Gastroesophageal sphincter (tissue), 4 donors: Measurements from ENCODE around the gene MAPK8IP2. TPM values are rescaled to one million over a fixed set of nuclear protein-coding genes. Genes with fewer than 3 reads are reported as not detected.
"Not testable (repeated sequence)": the region's sequence is repeated elsewhere in the genome, so short reads cannot be mapped to it uniquely, and the experiment has no call there.

Source experiments
- ATAC-seq: fragments of 150-250 bp; one replicate; pipeline ENCODE4 v1.9.1; 2016; ENCODE audit warnings: mild to moderate bottlenecking, moderate library complexity
- H3K27ac ChIP-seq, 4 donors: fragments of 200-600 bp; sonication (generic) in 3 of 4; 1 replicate in 3 of 4; 2 replicates in 1 of 4; pipeline ENCODE4 v1.5.1; 2016 to 2019
- H3K27me3 ChIP-seq: fragments of 200-600 bp; sonication (generic); one replicate; pipeline ENCODE4 v1.5.1; 2019
- H3K36me3 ChIP-seq, 2 donors: fragments of 200-600 bp; sonication (generic); one replicate each; pipeline ENCODE4 v1.5.1; 2019; ENCODE audit warnings: control low read depth in 1 of 2
- H3K4me1 ChIP-seq, 3 donors: fragments of 200-600 bp; sonication (generic); 1 replicate in 2 of 3; 2 replicates in 1 of 3; pipeline ENCODE4 v1.5.1; 2016 to 2019; ENCODE audit warnings: control low read depth in 2 of 3
- H3K4me3 ChIP-seq, 2 donors: fragments of 200-600 bp; sonication (generic); one replicate each; pipeline ENCODE4 v1.5.1; 2019; ENCODE audit warnings: mild to moderate bottlenecking in 1 of 2, moderate library complexity in 1 of 2
- H3K9me3 ChIP-seq, 3 donors: fragments of 200-600 bp; sonication (generic); one replicate each; pipeline ENCODE4 v1.5.1; 2017 to 2019; ENCODE audit warnings: control low read depth in 2 of 3
- EP300 ChIP-seq: sonication (generic); formaldehyde crosslinking; IDR thresholded peaks from one replicate; pipeline ENCODE4 v1.6.1; 2017; ENCODE audit warnings: antibody characterized with exemption, mild to moderate bottlenecking
- POLR2A ChIP-seq, 2 donors: fragments of 450-650 bp; IDR thresholded peaks; one replicate each; pipeline ENCODE4 v1.6.1; 2017; ENCODE audit warnings: antibody characterized with exemption in 2 of 2, mild to moderate bottlenecking in 2 of 2, moderate library complexity in 1 of 2
- POLR2AphosphoS5 ChIP-seq: sonication (generic); formaldehyde crosslinking; IDR thresholded peaks from one replicate; pipeline ENCODE4 v1.6.1; 2017; ENCODE audit warnings: antibody characterized with exemption
- WGBS, 2 donors: methylation state at CpG; one replicate each; pipeline ENCODE4 v1.1.5; 2018; ENCODE audit warnings: low coverage in 1 of 2; 5-methylcytosine and 5-hydroxymethylcytosine counted together
- total RNA-seq, 4 donors: library from RNA; depleted of rRNA; stranded (reverse); fragments of >200 nt; gene quantifications; one replicate each; pipeline ENCODE4 v1.1.0, GENCODE V29; 2016
- TF ChIP-seq, protein P1 (sequence below), 4 experiments: fragments of 200-600 bp in 2 of 4; fragments of 450-650 bp in 2 of 4; sonication (generic) in 1 of 4; IDR thresholded peaks; one replicate each; pipeline ENCODE4 v1.5.1; 2017 to 2019; ENCODE audit warnings: antibody characterized with exemption in 4 of 4, mild to moderate bottlenecking in 2 of 4, moderate library complexity in 2 of 4

The MAPK8IP2 gene
- total RNA-seq, 4 donors from 2014 or later = 0.93 to 3.7 (median 2.3) TPM

- WGBS, 2 donors = 39 to 80% methylated on average over 2 to 13 of the region's 23 CpGs
- Histone ChIP-seq H3K4me1 (peaks cover 0 to 5% (median 0%) of the 10 kb centered on the region in 3 donors), H3K27me3 (peaks cover 68% of the 10 kb centered on the region), H3K4me3 (no peak overlapping the region), H3K36me3 (no peaks in the 10 kb centered on the region), H3K9me3 (no peaks in the 10 kb centered on the region), H3K27ac (peak overlapping the region in 3 of 4 donors; percentile 49 to 54 (median 53))
- TF ChIP-seq, protein P1, sequence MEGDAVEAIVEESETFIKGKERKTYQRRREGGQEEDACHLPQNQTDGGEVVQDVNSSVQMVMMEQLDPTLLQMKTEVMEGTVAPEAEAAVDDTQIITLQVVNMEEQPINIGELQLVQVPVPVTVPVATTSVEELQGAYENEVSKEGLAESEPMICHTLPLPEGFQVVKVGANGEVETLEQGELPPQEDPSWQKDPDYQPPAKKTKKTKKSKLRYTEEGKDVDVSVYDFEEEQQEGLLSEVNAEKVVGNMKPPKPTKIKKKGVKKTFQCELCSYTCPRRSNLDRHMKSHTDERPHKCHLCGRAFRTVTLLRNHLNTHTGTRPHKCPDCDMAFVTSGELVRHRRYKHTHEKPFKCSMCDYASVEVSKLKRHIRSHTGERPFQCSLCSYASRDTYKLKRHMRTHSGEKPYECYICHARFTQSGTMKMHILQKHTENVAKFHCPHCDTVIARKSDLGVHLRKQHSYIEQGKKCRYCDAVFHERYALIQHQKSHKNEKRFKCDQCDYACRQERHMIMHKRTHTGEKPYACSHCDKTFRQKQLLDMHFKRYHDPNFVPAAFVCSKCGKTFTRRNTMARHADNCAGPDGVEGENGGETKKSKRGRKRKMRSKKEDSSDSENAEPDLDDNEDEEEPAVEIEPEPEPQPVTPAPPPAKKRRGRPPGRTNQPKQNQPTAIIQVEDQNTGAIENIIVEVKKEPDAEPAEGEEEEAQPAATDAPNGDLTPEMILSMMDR (IDR thresholded peaks at IDR 0.05) = no peak
- TF ChIP-seq EP300 = no peak
- TF ChIP-seq POLR2AphosphoS5 = no peak
- TF ChIP-seq POLR2A (IDR thresholded peaks at IDR 0.05) = no peak
- ATAC-seq = peak; percentile 85
These were observed 55.8 kb downstream of the MAPK8IP2 start for GRCh38 chr22:50656122-50657070.

DNA sequence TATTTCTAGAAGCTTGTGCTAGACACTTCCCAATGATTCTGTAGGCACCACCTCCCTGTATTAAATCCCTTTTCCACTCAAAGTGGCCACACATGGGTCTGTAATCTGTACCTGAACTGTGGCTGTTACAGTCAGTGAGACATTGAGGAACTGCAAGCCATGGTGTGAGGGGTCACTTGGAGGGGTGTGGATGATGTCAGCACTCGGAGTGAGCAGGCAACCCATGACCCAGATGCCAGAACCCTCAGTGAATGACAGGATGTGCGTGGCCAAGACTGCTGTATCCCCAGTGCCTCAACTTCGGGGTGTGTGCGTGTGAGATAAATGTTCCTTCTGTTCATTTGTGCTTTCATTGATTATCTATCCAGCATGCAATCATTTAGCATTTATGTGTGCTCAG is 57.3 kb downstream of the MAPK8IP2 start:
- H3K4me1 ChIP-seq = peaks cover 0 to 5% (median 0%) of the 10 kb centered on the region in 3 donors
- H3K27ac ChIP-seq = peak overlapping the region in 1 of 4 donors; percentile 49
- no peaks in the 10 kb centered on the region for H3K9me3 ChIP-seq
- H3K27me3 ChIP-seq = peaks cover 73% of the 10 kb centered on the region
- TF ChIP-seq, protein P1 (IDR thresholded peaks at IDR 0.05) = no peak
- TF ChIP-seq POLR2A (IDR thresholded peaks at IDR 0.05) = no peak
- TF ChIP-seq POLR2AphosphoS5 = no peak
- TF ChIP-seq EP300 = no peak
- H3K36me3 ChIP-seq = no peaks in the 10 kb centered on the region
- no peak overlapping the region for H3K4me3 ChIP-seq
- peak; percentile 38 for ATAC-seq
- WGBS, 2 donors = 46 to 66% methylated on average over 3 to 4 of the region's 4 CpGs

GRCh38 chr22:50659711-50660110 is 59.1 kb downstream of the MAPK8IP2 start:
- peaks cover 65% of the 10 kb centered on the region for H3K27me3 ChIP-seq
- H3K9me3 ChIP-seq, H3K4me1 ChIP-seq, H3K36me3 ChIP-seq, ATAC-seq, H3K4me3 ChIP-seq, H3K27ac ChIP-seq: not testable (repeated sequence)
- WGBS, 2 donors = 79 to 90% methylated on average over 5 to 6 of the region's 7 CpGs

DNA sequence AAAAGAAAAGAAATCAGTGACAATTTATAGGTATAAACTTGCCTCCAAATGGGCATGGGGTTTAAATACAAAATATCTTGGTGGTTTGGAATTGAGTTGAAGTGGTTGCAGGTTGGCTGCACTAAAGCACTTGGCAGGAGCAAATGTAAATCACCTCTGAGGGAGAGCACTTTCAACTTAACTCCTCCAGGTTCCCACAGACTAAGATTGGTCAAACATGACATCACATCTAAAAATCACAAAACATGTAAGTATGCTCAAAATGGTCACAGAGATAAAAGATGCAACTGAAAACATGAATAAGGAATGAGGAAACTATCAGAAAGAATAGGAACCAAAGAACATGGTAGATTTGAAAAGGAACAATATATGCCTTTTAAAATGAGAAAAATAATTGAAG is 59.7 kb downstream of the MAPK8IP2 start:
- H3K36me3 ChIP-seq = no peaks in the 10 kb centered on the region
- peaks cover 0 to 5% (median 0%) of the 10 kb centered on the region in 3 donors for H3K4me1 ChIP-seq
- TF ChIP-seq, protein P1 (IDR thresholded peaks at IDR 0.05) = no peak
- TF ChIP-seq POLR2A (IDR thresholded peaks at IDR 0.05) (no peak), EP300 (no peak), POLR2AphosphoS5 (no peak)
- H3K27me3 ChIP-seq = peaks cover 60% of the 10 kb centered on the region
- no peak for ATAC-seq
- no peak overlapping the region for H3K4me3 ChIP-seq
- H3K9me3 ChIP-seq = no peaks in the 10 kb centered on the region
- no peak overlapping the region for H3K27ac ChIP-seq

Other genes with a start within 250 kb of the MAPK8IP2 start
- 100 to 1,000 TPM in 1 of 4 donors, 10 to 100 TPM in 3; 63.7 to 122 (median 64.4) TPM for gene SBF1, start 125.8 kb upstream of the MAPK8IP2 start, total RNA-seq
- under 1 TPM in 1 of 4 donors, not detected in 3; 0.40 TPM for gene ADM2, start 119.2 kb upstream of the MAPK8IP2 start, total RNA-seq
- gene MIOX, start 113.9 kb upstream of the MAPK8IP2 start, total RNA-seq = not detected
- 10 to 100 TPM; 35.5 to 58.4 (median 45.1) TPM for gene LMF2, start 93.1 kb upstream of the MAPK8IP2 start, total RNA-seq
- gene NCAPH2, start 92.6 kb upstream of the MAPK8IP2 start, total RNA-seq = 10 to 100 TPM; 34.8 to 45.0 (median 42.1) TPM
- 1 to 10 TPM in 2 of 4 donors, not detected in 2; 1.2 to 1.8 TPM for gene SCO2, start 75.2 kb upstream of the MAPK8IP2 start, total RNA-seq
- gene TYMP, start 70.8 kb upstream of the MAPK8IP2 start, total RNA-seq = 10 to 100 TPM; 18.5 to 55.1 (median 39.3) TPM
- under 1 TPM in 3 of 4 donors, not detected in 1; 0.08 to 0.31 (median 0.27) TPM for gene KLHDC7B, start 54.9 kb upstream of the MAPK8IP2 start, total RNA-seq
- not detected for gene SYCE3, start 37.9 kb upstream of the MAPK8IP2 start, total RNA-seq
- gene CPT1B, start 22.4 kb upstream of the MAPK8IP2 start, total RNA-seq = 10 to 100 TPM in 1 of 4 donors, 1 to 10 TPM in 3; 3.1 to 13.4 (median 6.5) TPM
- 10 to 100 TPM; 16.6 to 39.8 (median 33.1) TPM for gene CHKB, start 17.9 kb upstream of the MAPK8IP2 start, total RNA-seq
- gene ARSA, start 27.4 kb downstream of the MAPK8IP2 start, total RNA-seq = 10 to 100 TPM; 19.5 to 40.0 (median 21.0) TPM
- gene SHANK3, start 72.0 kb downstream of the MAPK8IP2 start, total RNA-seq = 10 to 100 TPM in 2 of 4 donors, 1 to 10 TPM in 2; 5.9 to 20.5 (median 13.0) TPM
- not detected for gene ACR, start 137.4 kb downstream of the MAPK8IP2 start, total RNA-seq
- 10 to 100 TPM in 3 of 4 donors, 1 to 10 TPM in 1; 4.9 to 19.3 (median 15.9) TPM for gene RABL2B, start 182.8 kb downstream of the MAPK8IP2 start, total RNA-seq